NB4 (cell line): Measurements from ENCODE around the gene SHISAL1.

ENCODE experiments used
- TF ChIP-seq, protein P1 (sequence below): IDR thresholded peaks from one replicate; pipeline ENCODE4 v1.5.1; 2012; ENCODE audit warnings: low read depth, low read length
- TF ChIP-seq, protein P2 (sequence below): IDR thresholded peaks from 2 replicates; pipeline ENCODE4 v1.6.1; 2011; ENCODE audit warnings: low read depth, low read length

DNA sequence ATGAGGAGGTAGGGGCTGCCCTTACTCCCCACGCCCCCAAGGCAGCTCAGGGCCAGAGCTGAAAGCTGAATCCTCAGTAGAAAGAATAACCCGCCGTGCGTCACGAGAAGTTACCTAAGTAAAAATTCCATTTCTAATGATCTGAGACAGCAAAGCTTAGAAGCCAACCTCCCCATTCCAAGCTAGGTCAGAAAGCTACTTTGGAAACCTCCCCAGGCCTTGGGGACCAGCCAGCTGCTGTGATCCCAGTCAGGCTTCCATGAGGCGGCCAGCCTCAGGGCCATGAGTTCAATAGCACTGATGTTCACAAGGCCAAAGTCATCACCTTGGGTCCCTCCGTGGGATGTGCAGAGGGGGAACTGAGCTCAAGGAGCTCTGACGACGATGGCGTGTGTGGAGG lies 6.9 kb downstream of the SHISAL1 start:
- TF ChIP-seq, protein P1, sequence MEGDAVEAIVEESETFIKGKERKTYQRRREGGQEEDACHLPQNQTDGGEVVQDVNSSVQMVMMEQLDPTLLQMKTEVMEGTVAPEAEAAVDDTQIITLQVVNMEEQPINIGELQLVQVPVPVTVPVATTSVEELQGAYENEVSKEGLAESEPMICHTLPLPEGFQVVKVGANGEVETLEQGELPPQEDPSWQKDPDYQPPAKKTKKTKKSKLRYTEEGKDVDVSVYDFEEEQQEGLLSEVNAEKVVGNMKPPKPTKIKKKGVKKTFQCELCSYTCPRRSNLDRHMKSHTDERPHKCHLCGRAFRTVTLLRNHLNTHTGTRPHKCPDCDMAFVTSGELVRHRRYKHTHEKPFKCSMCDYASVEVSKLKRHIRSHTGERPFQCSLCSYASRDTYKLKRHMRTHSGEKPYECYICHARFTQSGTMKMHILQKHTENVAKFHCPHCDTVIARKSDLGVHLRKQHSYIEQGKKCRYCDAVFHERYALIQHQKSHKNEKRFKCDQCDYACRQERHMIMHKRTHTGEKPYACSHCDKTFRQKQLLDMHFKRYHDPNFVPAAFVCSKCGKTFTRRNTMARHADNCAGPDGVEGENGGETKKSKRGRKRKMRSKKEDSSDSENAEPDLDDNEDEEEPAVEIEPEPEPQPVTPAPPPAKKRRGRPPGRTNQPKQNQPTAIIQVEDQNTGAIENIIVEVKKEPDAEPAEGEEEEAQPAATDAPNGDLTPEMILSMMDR, result no peak
- TF ChIP-seq, protein P2, sequence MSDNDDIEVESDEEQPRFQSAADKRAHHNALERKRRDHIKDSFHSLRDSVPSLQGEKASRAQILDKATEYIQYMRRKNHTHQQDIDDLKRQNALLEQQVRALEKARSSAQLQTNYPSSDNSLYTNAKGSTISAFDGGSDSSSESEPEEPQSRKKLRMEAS, result no peak
